ENCODE results near the gene TNRC6B. TPM values are rescaled to one million over a fixed set of nuclear protein-coding genes. Genes with fewer than 3 reads are reported as not detected.

Gene TNRC6B, protein sequence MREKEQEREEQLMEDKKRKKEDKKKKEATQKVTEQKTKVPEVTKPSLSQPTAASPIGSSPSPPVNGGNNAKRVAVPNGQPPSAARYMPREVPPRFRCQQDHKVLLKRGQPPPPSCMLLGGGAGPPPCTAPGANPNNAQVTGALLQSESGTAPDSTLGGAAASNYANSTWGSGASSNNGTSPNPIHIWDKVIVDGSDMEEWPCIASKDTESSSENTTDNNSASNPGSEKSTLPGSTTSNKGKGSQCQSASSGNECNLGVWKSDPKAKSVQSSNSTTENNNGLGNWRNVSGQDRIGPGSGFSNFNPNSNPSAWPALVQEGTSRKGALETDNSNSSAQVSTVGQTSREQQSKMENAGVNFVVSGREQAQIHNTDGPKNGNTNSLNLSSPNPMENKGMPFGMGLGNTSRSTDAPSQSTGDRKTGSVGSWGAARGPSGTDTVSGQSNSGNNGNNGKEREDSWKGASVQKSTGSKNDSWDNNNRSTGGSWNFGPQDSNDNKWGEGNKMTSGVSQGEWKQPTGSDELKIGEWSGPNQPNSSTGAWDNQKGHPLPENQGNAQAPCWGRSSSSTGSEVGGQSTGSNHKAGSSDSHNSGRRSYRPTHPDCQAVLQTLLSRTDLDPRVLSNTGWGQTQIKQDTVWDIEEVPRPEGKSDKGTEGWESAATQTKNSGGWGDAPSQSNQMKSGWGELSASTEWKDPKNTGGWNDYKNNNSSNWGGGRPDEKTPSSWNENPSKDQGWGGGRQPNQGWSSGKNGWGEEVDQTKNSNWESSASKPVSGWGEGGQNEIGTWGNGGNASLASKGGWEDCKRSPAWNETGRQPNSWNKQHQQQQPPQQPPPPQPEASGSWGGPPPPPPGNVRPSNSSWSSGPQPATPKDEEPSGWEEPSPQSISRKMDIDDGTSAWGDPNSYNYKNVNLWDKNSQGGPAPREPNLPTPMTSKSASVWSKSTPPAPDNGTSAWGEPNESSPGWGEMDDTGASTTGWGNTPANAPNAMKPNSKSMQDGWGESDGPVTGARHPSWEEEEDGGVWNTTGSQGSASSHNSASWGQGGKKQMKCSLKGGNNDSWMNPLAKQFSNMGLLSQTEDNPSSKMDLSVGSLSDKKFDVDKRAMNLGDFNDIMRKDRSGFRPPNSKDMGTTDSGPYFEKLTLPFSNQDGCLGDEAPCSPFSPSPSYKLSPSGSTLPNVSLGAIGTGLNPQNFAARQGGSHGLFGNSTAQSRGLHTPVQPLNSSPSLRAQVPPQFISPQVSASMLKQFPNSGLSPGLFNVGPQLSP (N-terminal part only)
- total RNA-seq (10 to 100 TPM; 40.3 to 40.7 TPM), polyA plus RNA-seq (ENCODE audit: insufficient read length in 6 of 6) (10 to 100 TPM; 13.7 to 16.8 (median 15.2) TPM)
- long read RNA-seq, donor 1 = 0 reads
- long read RNA-seq, donor 2, partial matches to known transcripts = 12 of 13 reads
- long read RNA-seq, donor 2, other reads (novel, unspliced or antisense) = 0 of 13 reads
- long read RNA-seq, donor 3, partial matches to known transcripts = 11 of 13 reads
- long read RNA-seq, donor 3, other reads (novel, unspliced or antisense) = 0 of 13 reads
- long read RNA-seq, donor 4, partial matches to known transcripts = 10 of 15 reads
- long read RNA-seq, donor 4, other reads (novel, unspliced or antisense) = 4 of 15 reads
- long read RNA-seq, donor 5, partial matches to known transcripts = 0 of 2 reads
- long read RNA-seq, donor 5, other reads (novel, unspliced or antisense) = 0 of 2 reads
- long read RNA-seq, donor 6, partial matches to known transcripts = 0 of 1 reads
- long read RNA-seq, donor 6, other reads (novel, unspliced or antisense) = 0 of 1 reads
- long read RNA-seq, donor 7 = 0 reads
- long read RNA-seq, donor 8 = 0 reads
- long read RNA-seq, donor 9 = 0 reads
- long read RNA-seq, donor 10, partial matches to known transcripts = 7 of 9 reads
- long read RNA-seq, donor 10, other reads (novel, unspliced or antisense) = 2 of 9 reads
- long read RNA-seq, donor 11 = 0 reads
- long read RNA-seq, donor 12 = 0 reads

DNA sequence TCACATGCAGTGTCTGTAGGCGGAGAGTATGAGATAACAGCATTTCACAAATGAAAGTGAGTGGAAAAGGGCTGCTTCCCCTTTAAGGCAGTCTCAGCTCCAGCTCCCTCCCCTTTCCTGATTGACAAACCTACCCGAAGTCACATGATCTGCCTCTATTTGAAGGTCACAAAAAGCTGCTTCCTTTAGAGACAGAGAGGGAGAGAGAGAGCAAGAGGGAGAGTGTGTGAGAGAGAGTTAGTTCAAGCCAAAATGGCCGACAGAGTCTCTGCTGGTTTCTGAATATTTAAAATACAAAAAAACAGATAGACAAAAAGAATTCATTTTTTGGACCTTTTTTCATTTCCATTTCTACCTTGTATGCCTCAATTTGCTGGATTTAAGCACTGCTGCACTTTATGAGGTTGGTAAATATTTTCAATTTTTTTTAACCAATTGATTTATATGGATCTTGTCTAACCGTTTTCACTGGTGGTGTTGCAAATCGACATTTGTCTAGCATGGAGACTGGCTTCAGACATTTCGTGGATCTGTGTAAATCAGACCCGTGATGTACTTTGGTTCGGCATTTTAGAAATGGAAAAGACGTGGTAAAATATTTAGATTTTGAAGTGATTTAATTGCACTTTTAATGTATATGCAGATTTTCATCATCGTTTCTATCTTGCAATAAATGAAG, at the start of gene TNRC6B:
TNRC6B (plus strand) TSS at position 188 of the 679 bp plus-strand sequence; CDS start at position 399, 211 bp downstream.
- Histone ChIP-seq H3K27me3 (no peaks in the 10 kb centered on the region), H3K27ac (peak within 1 kb of the TSS; percentile 86), H3K4me1 (peaks cover 20 to 58% of the 10 kb centered on the region in 2 donors), H3K36me3 (no peaks in the 10 kb centered on the region), H3K9me3 (no peaks in the 10 kb centered on the region), H3K4me3 (peak within 1 kb of the TSS; percentile 40 to 54)
- peak in 3 of 4 donors; percentile 79 to 96 (median 90) for DNase-seq
- peak; percentile 95 for ATAC-seq
- TF ChIP-seq, protein P1, sequence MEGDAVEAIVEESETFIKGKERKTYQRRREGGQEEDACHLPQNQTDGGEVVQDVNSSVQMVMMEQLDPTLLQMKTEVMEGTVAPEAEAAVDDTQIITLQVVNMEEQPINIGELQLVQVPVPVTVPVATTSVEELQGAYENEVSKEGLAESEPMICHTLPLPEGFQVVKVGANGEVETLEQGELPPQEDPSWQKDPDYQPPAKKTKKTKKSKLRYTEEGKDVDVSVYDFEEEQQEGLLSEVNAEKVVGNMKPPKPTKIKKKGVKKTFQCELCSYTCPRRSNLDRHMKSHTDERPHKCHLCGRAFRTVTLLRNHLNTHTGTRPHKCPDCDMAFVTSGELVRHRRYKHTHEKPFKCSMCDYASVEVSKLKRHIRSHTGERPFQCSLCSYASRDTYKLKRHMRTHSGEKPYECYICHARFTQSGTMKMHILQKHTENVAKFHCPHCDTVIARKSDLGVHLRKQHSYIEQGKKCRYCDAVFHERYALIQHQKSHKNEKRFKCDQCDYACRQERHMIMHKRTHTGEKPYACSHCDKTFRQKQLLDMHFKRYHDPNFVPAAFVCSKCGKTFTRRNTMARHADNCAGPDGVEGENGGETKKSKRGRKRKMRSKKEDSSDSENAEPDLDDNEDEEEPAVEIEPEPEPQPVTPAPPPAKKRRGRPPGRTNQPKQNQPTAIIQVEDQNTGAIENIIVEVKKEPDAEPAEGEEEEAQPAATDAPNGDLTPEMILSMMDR (IDR thresholded peaks at IDR 0.05) = no peak
- intact Hi-C loops (cut with DNase I) = no loop called here

DNA sequence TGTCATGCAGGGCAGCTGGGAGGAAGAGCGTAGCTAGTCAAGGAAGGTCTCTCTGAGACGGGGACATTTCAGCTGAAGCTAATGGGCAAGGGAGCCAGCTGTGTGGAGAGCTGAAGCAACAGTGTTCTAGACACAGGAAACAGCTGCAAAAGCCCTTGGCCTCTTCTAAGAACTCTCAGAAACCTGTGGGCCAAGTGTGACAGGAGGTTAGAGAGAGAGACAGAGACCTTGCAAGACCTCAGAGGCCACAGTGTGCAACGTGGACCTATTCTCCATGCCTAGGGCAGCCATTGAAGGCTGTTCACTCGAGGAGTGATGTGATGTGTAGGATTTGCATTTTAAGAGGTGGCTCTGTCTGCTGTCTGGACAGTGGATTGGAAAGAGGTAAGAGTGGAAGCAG, 48.7 kb upstream of the TNRC6B start:
- Histone ChIP-seq H3K4me3 (no peak overlapping the region), H3K27ac (no peak overlapping the region)
- intact Hi-C loops (cut with DNase I) = no loop called here

DNA sequence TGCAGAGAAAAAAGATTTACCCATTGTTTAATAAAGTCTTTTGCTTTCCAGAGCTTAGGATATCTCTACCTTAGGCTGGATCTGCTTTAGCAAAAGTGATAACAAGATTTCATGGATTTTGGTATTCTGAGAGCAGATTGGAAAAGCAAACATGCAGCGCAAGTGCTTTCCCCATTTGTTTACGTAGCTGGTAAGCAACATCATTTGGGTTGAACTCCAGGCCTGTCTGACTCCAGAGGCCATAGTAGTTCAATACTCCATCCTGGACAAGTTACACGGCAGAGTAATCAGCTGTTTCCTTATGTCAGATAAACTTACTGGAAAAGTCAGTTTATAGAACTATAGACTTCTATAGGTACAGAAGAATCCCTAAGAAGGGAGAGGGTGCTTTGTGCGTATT, 40.6 kb upstream of the TNRC6B start:
- no peak for ATAC-seq
- H3K27ac ChIP-seq = no peak overlapping the region
- H3K27me3 ChIP-seq = no peaks in the 10 kb centered on the region
- H3K4me3 ChIP-seq = no peak overlapping the region
- intact Hi-C loops (cut with DNase I) = no loop called here
- no peak for DNase-seq
- no peaks in the 10 kb centered on the region for H3K9me3 ChIP-seq
- H3K36me3 ChIP-seq = peaks cover 0 to 5% of the 10 kb centered on the region in 2 donors
- TF ChIP-seq, protein P1 (IDR thresholded peaks at IDR 0.05) = no peak
- no peaks in the 10 kb centered on the region for H3K4me1 ChIP-seq

More for the DNA sequence above, 48.7 kb upstream of the TNRC6B start:
- H3K4me1 ChIP-seq = no peaks in the 10 kb centered on the region
- no peaks in the 10 kb centered on the region for H3K9me3 ChIP-seq
- H3K36me3 ChIP-seq = peaks cover 0 to 15% of the 10 kb centered on the region in 2 donors
- TF ChIP-seq, protein P1 (IDR thresholded peaks at IDR 0.05) = no peak
- H3K27me3 ChIP-seq = no peaks in the 10 kb centered on the region
- DNase-seq = no peak
- no peak for ATAC-seq

DNA sequence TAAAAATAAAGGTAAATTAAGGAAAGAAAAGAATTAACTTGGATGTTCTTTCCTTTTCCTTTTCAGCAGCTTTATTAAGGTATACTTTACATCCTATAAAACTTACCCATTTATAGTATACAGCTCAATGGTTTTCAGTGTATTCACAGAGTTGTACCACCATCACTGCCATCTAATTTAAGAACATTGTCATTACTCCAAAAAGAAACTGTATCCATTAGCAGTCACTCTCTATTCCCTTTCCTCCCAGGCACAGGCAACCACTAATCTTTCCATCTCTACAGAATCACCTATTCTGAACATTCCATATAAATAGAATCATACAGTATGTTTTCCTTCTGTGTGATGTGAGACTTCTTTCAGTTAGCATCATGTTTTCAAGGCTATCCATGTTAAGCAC, 38.9 kb upstream of the TNRC6B start:
- DNase-seq (no peak), ATAC-seq (no peak)
- Histone ChIP-seq H3K9me3 (no peaks in the 10 kb centered on the region), H3K4me3 (no peak overlapping the region), H3K27ac (no peak overlapping the region), H3K27me3 (no peaks in the 10 kb centered on the region), H3K36me3 (peaks cover 0 to 5% of the 10 kb centered on the region in 2 donors), H3K4me1 (no peaks in the 10 kb centered on the region)
- TF ChIP-seq, protein P1 (IDR thresholded peaks at IDR 0.05) = no peak
- intact Hi-C loops (cut with DNase I) = no loop called here
